NB4 (cell line): ENCODE data around the gene HYAL3.

Source experiments
- CTCF ChIP-seq: IDR thresholded peaks from one replicate; pipeline ENCODE4 v1.5.1; 2012; ENCODE audit warnings: low read depth, low read length
- MAX ChIP-seq: IDR thresholded peaks from 2 replicates; pipeline ENCODE4 v1.6.1; 2011; ENCODE audit warnings: low read depth, low read length
- MYC ChIP-seq: IDR thresholded peaks from 2 replicates; pipeline ENCODE4 v1.6.1; 2011; ENCODE audit warnings: low read depth, low read length
- POLR2A ChIP-seq: IDR thresholded peaks from 2 replicates; pipeline ENCODE4 v1.6.1; 2011; ENCODE audit warnings: mild to moderate bottlenecking; ENCODE audit not compliant: insufficient read length; ENCODE audit errors: extremely low read depth

GRCh38 chr3:50297384-50297775 is 1.8 kb downstream of the HYAL3 start:
- TF ChIP-seq CTCF (no peak), POLR2A (no peak), MAX (no peak), MYC (no peak)
